HL-60/S4 treated with retinoic acid at 250 ng/mL for 4 days and 3 days (cell line): ENCODE measurements around the gene PDE6A.

Source experiments
- in situ Hi-C: fragments of 300-500 bp; cut with MboI; formaldehyde crosslinking; loops from 2 replicates; pipeline ENCODE4 v1.7.0; 2022; ENCODE audit warnings: low sequenced_read_pairs

The PDE6A gene

GRCh38 chr5:149930749-149931574, 13.6 kb downstream of the PDE6A start:
- in situ Hi-C loops = no loop called here

- in situ Hi-C loops = no loop called here
These were observed 14.4 kb downstream of the PDE6A start for GRCh38 chr5:149930043-149930748.

- in situ Hi-C loops = no loop called here
These were observed 20.1 kb downstream of the PDE6A start for GRCh38 chr5:149924486-149924885.

- in situ Hi-C loops = no loop called here
These were observed 21.6 kb downstream of the PDE6A start for GRCh38 chr5:149922950-149923349.

GRCh38 chr5:149921597-149921996, 23.0 kb downstream of the PDE6A start:
- in situ Hi-C loops = no loop called here

GRCh38 chr5:149917073-149917676, 27.4 kb downstream of the PDE6A start:
- in situ Hi-C loops = no loop called here

- in situ Hi-C loops = no loop called here
These were observed 28.1 kb downstream of the PDE6A start for GRCh38 chr5:149916334-149917072.

GRCh38 chr5:149915392-149916260, 29.0 kb downstream of the PDE6A start:
- in situ Hi-C loops = no loop called here

GRCh38 chr5:149913436-149914419, 30.9 kb downstream of the PDE6A start:
- in situ Hi-C loops = no loop called here

GRCh38 chr5:149912226-149912871, 32.2 kb downstream of the PDE6A start:
- in situ Hi-C loops = no loop called here

- in situ Hi-C loops = no loop called here
These were observed 33.6 kb downstream of the PDE6A start for GRCh38 chr5:149911031-149911430.

- in situ Hi-C loops = no loop called here
These were observed 36.8 kb downstream of the PDE6A start for GRCh38 chr5:149907828-149908227.

- in situ Hi-C loops = no loop called here
These were observed 39.6 kb downstream of the PDE6A start for GRCh38 chr5:149904977-149905376.

GRCh38 chr5:149904293-149904886, 40.2 kb downstream of the PDE6A start:
- in situ Hi-C loops = no loop called here

GRCh38 chr5:149903404-149903803, 41.2 kb downstream of the PDE6A start:
- in situ Hi-C loops = no loop called here

GRCh38 chr5:149902177-149902576, 42.4 kb downstream of the PDE6A start:
- in situ Hi-C loops = no loop called here

GRCh38 chr5:149901511-149901910, 43.1 kb downstream of the PDE6A start:
- in situ Hi-C loops = no loop called here

- in situ Hi-C loops = no loop called here
These were observed 44.2 kb downstream of the PDE6A start for GRCh38 chr5:149900390-149900789.
